ENCODE results near the gene PODNL1.
"Not testable (repeated sequence)": the region's sequence is repeated elsewhere in the genome, so short reads cannot be mapped to it uniquely, and the experiment has no call there.

The PODNL1 gene

GRCh38 chr19:13923194-13923987 lies 14.8 kb downstream of the PODNL1 start:
- no peak for DNase-seq

GRCh38 chr19:13922118-13922517 lies 16.1 kb downstream of the PODNL1 start:
- not testable (repeated sequence) for DNase-seq

- DNase-seq, result no peak
Observed at GRCh38 chr19:13920940-13921747, 17.1 kb downstream of the PODNL1 start.

GRCh38 chr19:13920524-13920923 lies 17.7 kb downstream of the PODNL1 start:
- no peak for DNase-seq

GRCh38 chr19:13918726-13919411 lies 19.3 kb downstream of the PODNL1 start:
- no peak for DNase-seq

- no peak for DNase-seq
Observed at GRCh38 chr19:13917888-13918406, 20.3 kb downstream of the PODNL1 start.

- no peak for DNase-seq
Observed at GRCh38 chr19:13914777-13915176, 23.4 kb downstream of the PODNL1 start.

- DNase-seq, result no peak
Observed at GRCh38 chr19:13913352-13913751, 24.9 kb downstream of the PODNL1 start.

- no peak for DNase-seq
Observed at GRCh38 chr19:13909430-13909829, 28.8 kb downstream of the PODNL1 start.

- no peak for DNase-seq
Observed at GRCh38 chr19:13908674-13909073, 29.5 kb downstream of the PODNL1 start.

GRCh38 chr19:13906910-13907309 lies 31.3 kb downstream of the PODNL1 start:
- no peak for DNase-seq

GRCh38 chr19:13906521-13906904 lies 31.7 kb downstream of the PODNL1 start:
- DNase-seq, result no peak

- DNase-seq, result peak; percentile 95
Observed at GRCh38 chr19:13905634-13906520, 32.3 kb downstream of the PODNL1 start, which contains the start of the genes BRME1 and CC2D1A. BRME1 (minus strand) TSS chr19:13906117; CDS start chr19:13904892, 1,225 bp downstream. CC2D1A (plus strand) TSS chr19:13906201; CDS start chr19:13906442, 241 bp downstream.

GRCh38 chr19:13902993-13903555 lies 35.1 kb downstream of the PODNL1 start:
- DNase-seq, result no peak

GRCh38 chr19:13899912-13900584 lies 38.2 kb downstream of the PODNL1 start:
- no peak for DNase-seq

- DNase-seq, result no peak
Observed at GRCh38 chr19:13899393-13899792, 38.8 kb downstream of the PODNL1 start.

GRCh38 chr19:13896227-13896626 lies 42.0 kb downstream of the PODNL1 start:
- no peak for DNase-seq

GRCh38 chr19:13894552-13894951 lies 43.7 kb downstream of the PODNL1 start:
- no peak for DNase-seq

GRCh38 chr19:13892870-13893269 lies 45.3 kb downstream of the PODNL1 start:
- no peak for DNase-seq

- no peak for DNase-seq
Observed at GRCh38 chr19:13890136-13890535, 48.1 kb downstream of the PODNL1 start.

GRCh38 chr19:13888281-13888680 lies 49.9 kb downstream of the PODNL1 start:
- no peak for DNase-seq
